ENCODE results near the gene AK2.
"Not testable (repeated sequence)": the region's sequence is repeated elsewhere in the genome, so short reads cannot be mapped to it uniquely, and the experiment has no call there.

The AK2 gene

DNA sequence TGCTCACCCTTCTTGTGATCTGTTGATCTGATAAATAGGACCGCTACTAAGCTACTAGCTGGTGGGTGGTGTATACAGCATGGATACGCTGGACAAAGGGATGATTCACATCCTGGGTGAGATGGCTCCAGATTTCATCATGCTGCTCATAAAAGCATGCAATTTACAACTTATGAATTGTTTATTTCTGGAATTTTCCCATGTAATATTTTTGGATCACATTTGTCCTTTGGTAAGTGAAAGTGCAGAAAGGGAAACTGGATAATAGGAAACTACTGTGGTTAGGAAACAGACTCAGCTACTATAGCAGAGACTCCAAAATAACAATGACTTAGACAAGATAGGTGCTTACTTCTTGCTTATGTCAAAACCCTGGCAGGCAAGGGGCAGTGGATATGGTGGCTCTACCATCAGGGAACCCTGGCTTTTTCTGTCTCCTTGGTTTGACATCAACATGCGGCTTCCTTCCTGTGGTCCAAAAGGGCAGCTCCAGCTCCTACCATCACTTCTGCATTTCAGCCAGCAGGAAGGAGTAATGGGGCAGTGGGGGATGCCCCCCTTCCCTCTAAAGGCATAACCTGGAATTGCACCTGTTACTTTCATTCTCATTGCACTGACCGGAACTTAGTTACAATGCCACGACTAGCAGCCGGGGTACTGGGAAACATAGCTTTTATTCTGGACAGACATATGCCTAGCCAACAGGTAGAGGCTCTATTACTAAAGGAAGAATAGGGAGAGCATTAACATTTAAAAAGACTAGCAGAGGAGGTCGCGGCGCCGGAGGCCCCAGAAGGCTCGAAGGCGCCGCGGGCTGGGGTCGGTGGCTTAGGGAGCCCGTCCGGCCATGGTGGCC lies 13.8 kb upstream of the AK2 start:
- DNase-seq = no peak

- no peak for DNase-seq
Measured at GRCh38 chr1:33049371-33049770, 12.7 kb upstream of the AK2 start.

GRCh38 chr1:33048426-33048825 lies 11.7 kb upstream of the AK2 start:
- DNase-seq = no peak

DNA sequence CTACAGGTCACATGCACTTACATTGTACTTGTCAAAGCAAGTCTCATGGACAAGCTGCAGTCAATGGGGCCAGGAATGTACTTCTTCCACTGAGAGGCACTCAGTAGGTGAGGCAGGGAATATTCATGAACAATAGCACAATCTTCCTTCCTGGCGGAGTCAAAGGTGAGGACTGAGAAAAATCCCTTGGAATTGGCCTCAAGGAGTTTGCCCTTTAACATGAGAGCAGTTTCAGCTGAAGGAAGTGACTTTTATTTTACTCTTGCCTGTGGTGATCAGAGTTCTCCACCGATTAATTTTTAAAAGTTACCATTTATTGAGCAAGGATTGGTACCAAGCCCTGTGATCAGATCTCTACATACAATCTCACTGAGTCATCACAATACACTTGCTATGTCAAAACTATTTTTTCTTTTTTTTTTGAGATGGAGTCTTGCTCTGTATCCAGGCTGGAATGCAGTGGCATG lies 11.2 kb upstream of the AK2 start:
- DNase-seq = no peak

- no peak for DNase-seq
Measured at GRCh38 chr1:33047290-33047689, 10.6 kb upstream of the AK2 start.

- not testable (repeated sequence) for DNase-seq
Measured at GRCh38 chr1:33046234-33046633, 9.6 kb upstream of the AK2 start.

DNA sequence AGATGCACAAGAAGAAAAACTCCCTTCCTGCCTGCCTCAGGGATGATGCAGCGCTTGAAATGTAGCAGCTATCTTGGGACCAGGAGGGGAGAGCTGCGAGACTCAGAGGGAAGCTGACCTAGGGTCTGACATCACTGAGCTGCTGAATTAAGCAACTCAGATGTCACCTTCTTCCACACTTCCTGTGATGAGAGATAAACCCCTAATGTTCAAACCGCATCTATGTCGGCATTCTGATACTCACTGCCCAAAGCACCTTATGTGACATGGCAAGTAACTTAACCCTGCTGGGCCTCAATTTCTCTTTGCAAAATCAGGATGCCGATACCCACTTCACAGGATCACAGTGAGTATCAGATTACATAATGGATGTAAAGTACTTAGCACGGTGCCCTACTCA lies 9.1 kb upstream of the AK2 start:
- DNase-seq = no peak

- DNase-seq = no peak
Measured at GRCh38 chr1:33045246-33045645, 8.6 kb upstream of the AK2 start.

DNA sequence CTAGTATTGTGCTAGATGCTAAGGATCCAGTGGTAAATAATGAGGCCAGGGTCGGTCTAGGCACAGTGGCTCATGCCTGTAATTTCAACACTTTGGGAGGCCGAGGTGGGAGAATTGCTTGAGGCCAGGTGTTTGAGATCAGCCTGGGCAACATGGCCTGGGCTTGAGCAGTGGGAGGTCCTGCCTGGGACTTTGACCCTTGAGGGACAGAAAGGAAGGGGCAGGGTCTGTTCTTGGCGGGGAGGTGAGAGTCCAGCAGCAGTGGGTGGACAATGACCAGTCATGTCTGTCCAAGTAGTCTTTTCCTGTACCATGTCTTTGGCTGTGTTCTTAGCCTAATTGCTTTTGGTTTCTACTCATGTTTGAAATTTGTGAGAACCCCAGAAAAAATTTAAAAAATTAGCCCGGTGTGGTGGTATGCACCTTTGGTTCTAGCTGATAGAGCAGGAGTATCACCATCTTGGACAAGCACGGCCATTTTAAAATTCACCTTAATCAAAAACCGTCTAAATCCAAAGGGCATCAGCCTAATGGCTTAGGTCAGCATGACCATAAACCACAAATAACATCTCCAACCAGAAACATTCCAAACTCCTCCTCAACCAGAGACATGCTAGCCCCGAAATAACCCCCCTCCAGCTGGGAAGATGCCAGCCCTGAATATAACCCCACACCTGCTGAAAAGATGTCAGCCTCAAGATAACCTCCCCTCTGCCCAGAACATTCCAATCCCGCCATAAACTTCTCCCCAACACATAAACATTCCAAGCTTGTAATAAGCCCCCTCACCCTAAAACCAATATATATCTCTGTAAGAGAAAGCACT lies 6.8 kb upstream of the AK2 start:
- no peak for DNase-seq

- DNase-seq = no peak
Measured at GRCh38 chr1:33042831-33043230, 6.1 kb upstream of the AK2 start.

- no peak for DNase-seq
Measured at GRCh38 chr1:33041026-33041425, 4.3 kb upstream of the AK2 start.

DNA sequence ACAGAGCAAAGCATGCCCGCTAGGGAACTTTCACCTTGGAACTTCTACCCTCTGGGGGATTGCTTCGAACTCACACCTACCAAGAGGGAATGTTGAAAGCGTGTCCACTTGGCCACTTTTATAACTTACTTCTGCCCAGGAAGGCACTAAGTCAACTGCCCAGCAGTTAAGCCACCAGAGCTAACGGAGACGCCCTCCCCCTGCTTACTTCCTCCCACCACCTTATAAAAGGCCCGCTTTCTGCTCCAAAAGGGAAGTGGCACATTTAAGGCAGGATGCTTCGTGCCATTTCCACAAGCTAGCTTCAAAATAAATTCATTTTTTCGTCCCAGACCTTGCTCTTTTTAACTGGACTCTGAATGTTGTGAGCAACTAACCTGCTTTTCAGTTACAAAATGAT lies 3.2 kb upstream of the AK2 start:
- DNase-seq = no peak

- no peak for DNase-seq
Measured at GRCh38 chr1:33036051-33036525, 595 bp downstream of the AK2 start.

DNA sequence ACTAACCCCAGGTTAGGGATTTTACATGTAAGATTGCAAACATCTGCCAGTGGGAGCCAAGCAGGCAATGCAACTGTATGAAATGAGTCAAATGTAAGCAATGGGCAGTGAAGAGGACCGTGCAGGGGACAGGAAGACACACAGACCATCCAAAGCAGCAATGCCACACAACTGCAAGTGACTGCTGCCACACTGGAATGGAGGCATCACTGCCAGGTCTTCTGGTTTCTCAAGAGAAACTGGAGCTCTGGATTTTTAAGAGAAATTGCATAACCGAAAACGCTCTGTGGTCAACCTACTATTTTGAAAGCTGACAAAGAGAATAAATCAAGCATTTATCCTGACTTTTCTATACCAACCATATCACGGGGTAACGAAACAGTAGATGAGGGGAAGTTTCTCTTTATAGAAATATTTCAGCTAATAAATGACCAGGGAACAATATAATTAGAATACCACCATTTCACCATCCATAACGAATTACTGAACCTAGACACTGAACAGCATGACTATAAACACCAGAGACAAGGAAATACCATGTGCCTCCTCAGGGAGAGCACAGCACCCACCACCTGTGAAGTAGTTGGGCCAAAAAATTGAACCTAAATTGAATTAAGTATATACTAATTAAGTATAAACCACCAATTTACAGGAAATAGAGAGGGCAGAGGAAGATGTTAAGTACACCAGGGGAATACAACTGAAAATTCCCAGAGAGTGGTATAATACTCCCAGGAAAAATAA lies 4.4 kb downstream of the AK2 start:
- no peak for DNase-seq

DNA sequence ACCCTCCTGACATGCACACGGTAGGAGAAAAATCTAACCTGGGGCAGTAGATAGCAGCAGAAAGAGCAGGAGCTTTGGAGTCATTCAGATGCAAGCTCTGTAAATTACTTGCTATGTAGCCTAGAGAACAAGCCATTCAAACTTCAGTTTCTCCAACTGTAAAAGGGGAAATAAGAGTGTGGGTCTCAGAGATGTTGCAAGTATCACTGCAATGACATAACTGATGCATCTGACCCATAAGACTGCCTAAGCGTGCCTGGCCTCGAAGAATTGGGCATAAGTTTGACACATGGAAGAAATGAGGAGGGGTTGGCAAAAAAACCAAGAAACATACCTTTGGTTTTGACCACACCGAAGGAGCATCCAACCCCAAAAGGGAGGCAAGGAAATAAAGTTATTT lies 5.2 kb downstream of the AK2 start:
- DNase-seq = no peak

GRCh38 chr1:33030575-33030974 lies 6.1 kb downstream of the AK2 start:
- no peak for DNase-seq

- DNase-seq = no peak
Measured at GRCh38 chr1:33029921-33030320, 6.8 kb downstream of the AK2 start.

GRCh38 chr1:33029209-33029608 lies 7.5 kb downstream of the AK2 start:
- no peak for DNase-seq

DNA sequence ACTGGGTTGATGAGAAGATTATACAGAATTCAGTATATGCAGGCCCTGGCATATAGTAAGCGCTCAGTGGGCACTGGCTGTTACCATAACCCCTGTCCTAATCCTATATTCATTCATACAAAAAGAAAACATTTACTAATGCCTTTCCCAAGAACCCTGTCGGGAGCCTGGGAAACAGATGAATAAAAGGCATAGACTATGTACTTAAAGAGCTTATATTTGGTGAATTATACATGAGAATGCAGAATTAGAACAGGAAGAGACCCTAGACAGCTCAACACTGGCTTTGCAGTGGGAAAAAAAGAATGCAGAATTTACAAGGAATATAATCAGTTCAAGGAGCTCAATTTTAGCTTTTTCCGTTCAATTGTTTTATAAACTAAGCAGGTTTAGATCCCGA lies 10.9 kb downstream of the AK2 start:
- no peak for DNase-seq

DNA sequence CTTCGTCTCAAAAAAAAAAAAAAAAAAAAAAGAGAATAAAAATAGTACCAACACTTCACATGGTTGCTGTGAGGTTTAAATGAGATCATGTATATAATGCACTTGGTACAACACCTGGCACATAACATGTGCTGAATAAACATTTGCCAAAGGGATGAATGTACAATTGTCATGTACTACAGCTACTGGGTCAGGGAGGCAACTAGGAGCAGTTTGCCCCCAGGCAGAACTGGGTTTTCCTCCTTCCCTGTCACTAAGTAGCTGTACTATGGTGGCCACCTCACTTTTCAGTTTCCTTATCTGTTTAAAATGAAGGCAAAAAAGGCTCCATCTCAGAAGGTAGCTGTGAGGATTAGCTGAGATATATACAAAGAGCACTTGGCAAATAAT lies 11.5 kb downstream of the AK2 start:
- DNase-seq = no peak

GRCh38 chr1:33024430-33025179 lies 12.1 kb downstream of the AK2 start:
- not testable (repeated sequence) for DNase-seq

GRCh38 chr1:33022650-33023200 lies 14.0 kb downstream of the AK2 start:
- no peak for DNase-seq
